IMR-90 (cell line): ENCODE data around the gene RADIL. TPM values are rescaled to one million over a fixed set of nuclear protein-coding genes. Genes with fewer than 3 reads are reported as not detected.
A peak's percentile ranks its signal among the peaks of the same experiment; 100 is the strongest.

Experiments
- ATAC-seq: fragments of 200-7000 bp; cut with Tn5 transposase; 2 replicates; pipeline ENCODE4 v1.9.1; 2020; ENCODE audit warnings: low read depth, mild to moderate bottlenecking, moderate library complexity
- BruUV-seq: library from RNA; stranded (reverse); fragments of 400-500 nt; replicated peaks from 2 replicates; lab custom pipeline; 2021; lab: Mats Ljungman, UMichigan
- CTCF ChIA-PET: fragments of 300-600 bp; formaldehyde crosslinking; extraction: SDS; loops from one replicate; lab custom pipeline; 2021; ENCODE audit warnings: antibody characterized with exemption; lab: Yijun Ruan, JAX
- POLR2A ChIA-PET: fragments of 300-600 bp; sonication (Branson Sonifier 250); formaldehyde crosslinking; loops from one replicate; lab custom pipeline; 2022; ENCODE audit warnings: antibody characterized with exemption; ENCODE audit not compliant: unreplicated experiment; lab: Charles Lee
- DNase-seq: peaks from one replicate; pipeline ENCODE4 v3.0.0; 2013
- H2AFZ ChIP-seq: replicated peaks from 2 replicates; pipeline ENCODE3; 2013; ENCODE audit warnings: low read length, mild to moderate bottlenecking; ENCODE audit not compliant: poor library complexity
- H2AK5ac ChIP-seq: 2 replicates; pipeline ENCODE4 v1.6.1; 2013; ENCODE audit warnings: low read depth, low read length, inconsistent platforms
- H2AK9ac ChIP-seq: replicated peaks from 2 replicates; pipeline ENCODE3; 2013; ENCODE audit warnings: mild to moderate bottlenecking, low read depth, low read length, moderate library complexity; ENCODE audit not compliant: poor library complexity
- H2BK120ac ChIP-seq: 2 replicates; pipeline ENCODE4 v1.6.1; 2013; ENCODE audit warnings: low read depth, low read length, inconsistent platforms
- H2BK15ac ChIP-seq: 3 replicates; pipeline ENCODE4 v1.6.1; 2013; ENCODE audit warnings: low read depth, low read length, inconsistent platforms
- H2BK20ac ChIP-seq: 2 replicates; pipeline ENCODE4 v1.6.1; 2013; ENCODE audit warnings: low read depth, mild to moderate bottlenecking, inconsistent platforms, low read length, moderate library complexity
- H2BK5ac ChIP-seq: 2 replicates; pipeline ENCODE4 v1.6.1; 2013; ENCODE audit warnings: mild to moderate bottlenecking, low read depth, low read length, inconsistent platforms; ENCODE audit not compliant: poor library complexity, severe bottlenecking
- H3K14ac ChIP-seq: replicated peaks from 2 replicates; pipeline ENCODE4 v1.6.1; 2013; ENCODE audit warnings: low read depth, low read length, inconsistent platforms
- H3K18ac ChIP-seq: 2 replicates; pipeline ENCODE4 v1.6.1; 2013; ENCODE audit warnings: low read depth, low read length, control low read depth
- H3K23ac ChIP-seq: 2 replicates; pipeline ENCODE4 v1.6.1; 2013; ENCODE audit warnings: low read depth, low read length, inconsistent platforms
- H3K27ac ChIP-seq: 2 replicates; pipeline ENCODE4 v1.5.1; 2013; ENCODE audit warnings: mild to moderate bottlenecking, control low read depth, low read length; ENCODE audit not compliant: insufficient read depth
- H3K27me3 ChIP-seq: 2 replicates; pipeline ENCODE4 v1.6.1; 2013; ENCODE audit warnings: low read length; ENCODE audit not compliant: control insufficient read depth, insufficient read depth
- H3K36me3 ChIP-seq: 2 replicates; pipeline ENCODE4 v1.6.1; 2013; ENCODE audit warnings: low read length, mixed read lengths; ENCODE audit not compliant: control insufficient read depth, insufficient read depth
- H3K4ac ChIP-seq: 2 replicates; pipeline ENCODE4 v1.6.1; 2013; ENCODE audit warnings: low read depth, low read length, inconsistent platforms
- H3K4me1 ChIP-seq: 2 replicates; pipeline ENCODE4 v1.6.1; 2013; ENCODE audit warnings: low read length, mixed read lengths; ENCODE audit not compliant: control insufficient read depth, insufficient read depth
- H3K4me2 ChIP-seq: 2 replicates; pipeline ENCODE4 v1.6.1; 2013; ENCODE audit warnings: low read depth, mild to moderate bottlenecking, control low read depth, low read length, moderate library complexity
- H3K4me3 ChIP-seq: 2 replicates; pipeline ENCODE4 v1.5.1; 2013; ENCODE audit warnings: low read depth, mild to moderate bottlenecking, control low read depth, low read length, moderate library complexity; ENCODE audit not compliant: insufficient read depth
- H3K56ac ChIP-seq: 2 replicates; pipeline ENCODE4 v1.6.1; 2013; ENCODE audit warnings: low read length, inconsistent platforms; ENCODE audit not compliant: insufficient read depth; ENCODE audit errors: extremely low read depth
- H3K79me1 ChIP-seq, 2 experiments: 2 replicates each; pipeline ENCODE4 v1.6.1; 2013; ENCODE audit warnings: low read length in 2 of 2, inconsistent platforms in 1 of 2, low read depth in 1 of 2
- H3K9ac ChIP-seq: 2 replicates; pipeline ENCODE4 v1.6.1; 2013; ENCODE audit warnings: low read depth, low read length, control low read depth
- H3K9me1 ChIP-seq: 2 replicates; pipeline ENCODE4 v1.6.1; 2013; ENCODE audit warnings: low read length, inconsistent platforms; ENCODE audit not compliant: insufficient read depth
- H3K9me3 ChIP-seq: 2 replicates; pipeline ENCODE4 v1.6.1; 2013; ENCODE audit warnings: low read length; ENCODE audit not compliant: control insufficient read depth, insufficient read depth
- H4K20me1 ChIP-seq: 2 replicates; pipeline ENCODE4 v1.6.1; 2013; ENCODE audit warnings: low read length, inconsistent platforms; ENCODE audit not compliant: insufficient read depth
- H4K5ac ChIP-seq: 2 replicates; pipeline ENCODE4 v1.6.1; 2013; ENCODE audit warnings: mild to moderate bottlenecking, low read depth, low read length, control low read depth
- H4K8ac ChIP-seq, 2 experiments: 2 replicates each; pipeline ENCODE4 v1.6.1; 2013; ENCODE audit warnings: low read depth in 2 of 2, low read length in 2 of 2, control low read depth in 1 of 2, inconsistent platforms in 1 of 2
- H4K91ac ChIP-seq: 2 replicates; pipeline ENCODE4 v1.6.1; 2013; ENCODE audit warnings: low read depth, low read length, inconsistent platforms; ENCODE audit not compliant: insufficient read depth
- BHLHE40 ChIP-seq: fragments of 150-350 bp; IDR thresholded peaks from 2 replicates; pipeline ENCODE4 v1.6.1; 2016; ENCODE audit warnings: mild to moderate bottlenecking, low read depth, low read length
- CEBPB ChIP-seq: IDR thresholded peaks from 2 replicates; pipeline ENCODE4 v1.6.1; 2012; ENCODE audit warnings: low read depth, low read length, improper control_type of control experiment
- CHD1 ChIP-seq: IDR thresholded peaks from 2 replicates; pipeline ENCODE4 v1.6.1; 2012; ENCODE audit warnings: low read depth, low read length, improper control_type of control experiment
- FOS ChIP-seq: fragments of 150-350 bp; IDR thresholded peaks from 2 replicates; pipeline ENCODE4 v1.6.1; 2016; ENCODE audit warnings: low read depth, low read length
- MAFK ChIP-seq: IDR thresholded peaks from 2 replicates; pipeline ENCODE4 v1.6.1; 2012; ENCODE audit warnings: low read depth, low read length, improper control_type of control experiment
- NFE2L2 ChIP-seq: fragments of 150-350 bp; IDR thresholded peaks from 2 replicates; pipeline ENCODE4 v1.6.1; 2016; ENCODE audit warnings: low read depth, mild to moderate bottlenecking, low read length
- POLR2A ChIP-seq: IDR thresholded peaks from 2 replicates; pipeline ENCODE4 v1.6.1; 2012; ENCODE audit warnings: mild to moderate bottlenecking, low read depth, low read length
- RCOR1 ChIP-seq: IDR thresholded peaks from 2 replicates; pipeline ENCODE4 v1.6.1; 2012; ENCODE audit warnings: mild to moderate bottlenecking, low read length, improper control_type of control experiment; ENCODE audit not compliant: insufficient replicate concordance
- SMC3 ChIP-seq: fragments of 150-350 bp; IDR thresholded peaks from 2 replicates; pipeline ENCODE4 v1.6.1; 2016; ENCODE audit warnings: low read depth, mild to moderate bottlenecking, antibody characterized with exemption, low read length, moderate library complexity
- WGBS, 2 experiments: methylation state at CpG; one replicate each; pipeline versions ENCODE4 v1.1.5 to v1.1.7; 2013; ENCODE audit warnings: missing lambda C conversion rate in 2 of 2; ENCODE audit not compliant: insufficient read length in 1 of 2; ENCODE audit errors: extremely low coverage in 2 of 2; 5-methylcytosine and 5-hydroxymethylcytosine counted together
- dilution Hi-C: fragments of 300-500 bp; cut with HindIII; formaldehyde crosslinking; loops from one replicate; pipeline ENCODE4 v1.14.3; 2018; ENCODE audit warnings: low sequenced_read_pairs; ENCODE audit not compliant: unreplicated experiment
- in situ Hi-C: fragments of 300-500 bp; cut with MboI; formaldehyde crosslinking; loops from 3 replicates; pipeline ENCODE4 v1.14.3; 2019; ENCODE audit warnings: low sequenced_read_pairs, inconsistent platforms, mixed read lengths
- intact Hi-C: fragments of 100-400 bp; cut with micrococcal nuclease; formaldehyde crosslinking; loops from 2 replicates; pipeline ENCODE4 v1.10.0; 2022
- polyA plus RNA-seq, 3 experiments: library from polyadenylated mRNA; depleted of rRNA; stranded (reverse); fragments of >200 nt; gene quantifications; 2 replicates each; pipeline ENCODE4 v1.2.3, GENCODE V29; 2012; ENCODE audit warnings: low replicate concordance in 1 of 3
- total RNA-seq: library from RNA; depleted of rRNA; stranded (reverse); fragments of >200 nt; gene quantifications from 2 replicates; pipeline ENCODE4 v1.2.3, GENCODE V29; 2012
- TF ChIP-seq, protein P1 (sequence below): conservative IDR thresholded peaks from 2 replicates; pipeline ENCODE4 v1.5.1; 2012; ENCODE audit warnings: mild to moderate bottlenecking, low read depth, low read length, improper control_type of control experiment
- TF ChIP-seq, protein P2 (sequence below): fragments of 150-350 bp; IDR thresholded peaks from 2 replicates; pipeline ENCODE4 v1.6.1; 2017; ENCODE audit warnings: mild to moderate bottlenecking, antibody characterized with exemption, low read length, low read depth

RADIL gene
- total and polyA plus RNA-seq, 2 of the 4 experiments (the other 2 are of a cell fraction): 0.18 to 0.48 TPM

DNA sequence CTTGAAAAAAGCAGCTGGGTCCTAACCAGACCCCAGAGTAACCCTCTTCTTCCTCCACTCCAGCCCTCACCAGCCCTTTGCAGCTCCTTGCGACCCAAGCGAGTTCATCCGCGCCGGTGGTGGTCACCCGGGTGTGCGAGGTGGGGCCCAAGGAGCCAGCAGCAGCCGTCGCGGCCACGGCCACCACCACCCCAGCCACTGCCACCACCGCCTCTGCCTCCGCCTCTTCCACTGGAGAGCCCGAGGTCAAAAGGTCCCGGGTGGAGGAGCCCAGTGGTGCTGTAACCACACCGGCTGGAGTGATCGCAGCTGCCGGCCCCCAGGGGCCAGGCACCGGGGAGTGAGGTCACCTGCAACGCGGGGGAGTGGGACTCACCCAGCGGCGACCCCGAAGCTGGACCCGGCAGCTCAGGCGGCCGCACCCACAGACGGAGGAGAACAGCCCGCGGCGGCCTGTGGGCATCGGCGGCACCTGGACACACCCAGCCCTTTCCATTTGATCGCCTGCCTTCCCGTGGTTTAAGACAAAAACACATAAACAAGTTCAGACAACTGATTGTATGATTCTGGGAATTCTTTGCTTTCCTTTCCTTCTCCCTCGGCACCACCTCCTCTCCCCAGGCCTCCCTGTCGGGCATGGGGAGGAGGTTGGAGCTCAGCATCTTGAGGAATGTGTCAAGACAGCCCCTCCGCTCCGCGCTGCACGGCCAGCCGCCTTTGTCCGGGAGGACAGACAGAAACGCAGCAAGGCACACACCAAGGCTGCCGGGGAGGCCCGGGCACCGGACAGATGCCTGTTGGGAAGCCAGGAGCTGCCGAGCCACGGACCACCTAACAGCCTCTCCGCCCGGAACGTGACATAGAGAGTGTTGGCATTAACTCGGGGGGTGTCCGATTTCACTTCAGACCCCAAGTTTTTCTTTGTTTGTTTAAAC lies 121.1 kb downstream of the RADIL start:
- no peak overlapping the region for H3K23ac ChIP-seq
- H3K9ac ChIP-seq: no peak overlapping the region
- H3K18ac ChIP-seq: no peak overlapping the region
- H2AFZ ChIP-seq: no peak overlapping the region
- H3K36me3 ChIP-seq: peaks cover 84% of the 10 kb centered on the region
- in situ Hi-C loops: loop anchor here (25.0 kb wide), 1 partner anchor 1900 kb away; no protein-coding TSS in a partner anchor
- no peak overlapping the region for H4K5ac ChIP-seq
- dilution Hi-C loops: no loop called here
- H3K4ac ChIP-seq: no peak overlapping the region
- ATAC-seq (no peak), DNase-seq (no peak)
- TSS peak; percentile 2 for BruUV-seq
- H4K91ac ChIP-seq: no peak overlapping the region
- H3K9me3 ChIP-seq: no peaks in the 10 kb centered on the region
- H3K56ac ChIP-seq: no peak overlapping the region
- ChIA-PET POLR2A (no interaction called here), CTCF (no interaction called here)
- no peak overlapping the region for H2AK9ac ChIP-seq
- intact Hi-C loops: no loop called here
- H2BK15ac ChIP-seq: no peak overlapping the region
- no peaks in the 10 kb centered on the region for H3K27me3 ChIP-seq
- peaks cover 15% of the 10 kb centered on the region for H4K20me1 ChIP-seq
- H2BK20ac ChIP-seq: no peak overlapping the region
- H2BK5ac ChIP-seq: no peak overlapping the region
- no peak overlapping the region for H3K14ac ChIP-seq
- WGBS, 2 experiments: 90% methylated on average over 14 of the region's 54 CpGs; no CpG with 5 or more reads in 1 of the 2 experiments
- no peak overlapping the region for H3K4me3 ChIP-seq
- no peaks in the 10 kb centered on the region for H3K4me1 ChIP-seq
- TF ChIP-seq POLR2A (no peak), FOS (no peak), MAFK (no peak), SMC3 (no peak), CEBPB (no peak), BHLHE40 (no peak), RCOR1 (no peak), CHD1 (no peak), NFE2L2 (no peak)
- TF ChIP-seq, protein P1, sequence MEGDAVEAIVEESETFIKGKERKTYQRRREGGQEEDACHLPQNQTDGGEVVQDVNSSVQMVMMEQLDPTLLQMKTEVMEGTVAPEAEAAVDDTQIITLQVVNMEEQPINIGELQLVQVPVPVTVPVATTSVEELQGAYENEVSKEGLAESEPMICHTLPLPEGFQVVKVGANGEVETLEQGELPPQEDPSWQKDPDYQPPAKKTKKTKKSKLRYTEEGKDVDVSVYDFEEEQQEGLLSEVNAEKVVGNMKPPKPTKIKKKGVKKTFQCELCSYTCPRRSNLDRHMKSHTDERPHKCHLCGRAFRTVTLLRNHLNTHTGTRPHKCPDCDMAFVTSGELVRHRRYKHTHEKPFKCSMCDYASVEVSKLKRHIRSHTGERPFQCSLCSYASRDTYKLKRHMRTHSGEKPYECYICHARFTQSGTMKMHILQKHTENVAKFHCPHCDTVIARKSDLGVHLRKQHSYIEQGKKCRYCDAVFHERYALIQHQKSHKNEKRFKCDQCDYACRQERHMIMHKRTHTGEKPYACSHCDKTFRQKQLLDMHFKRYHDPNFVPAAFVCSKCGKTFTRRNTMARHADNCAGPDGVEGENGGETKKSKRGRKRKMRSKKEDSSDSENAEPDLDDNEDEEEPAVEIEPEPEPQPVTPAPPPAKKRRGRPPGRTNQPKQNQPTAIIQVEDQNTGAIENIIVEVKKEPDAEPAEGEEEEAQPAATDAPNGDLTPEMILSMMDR: no peak
- TF ChIP-seq, protein P2, sequence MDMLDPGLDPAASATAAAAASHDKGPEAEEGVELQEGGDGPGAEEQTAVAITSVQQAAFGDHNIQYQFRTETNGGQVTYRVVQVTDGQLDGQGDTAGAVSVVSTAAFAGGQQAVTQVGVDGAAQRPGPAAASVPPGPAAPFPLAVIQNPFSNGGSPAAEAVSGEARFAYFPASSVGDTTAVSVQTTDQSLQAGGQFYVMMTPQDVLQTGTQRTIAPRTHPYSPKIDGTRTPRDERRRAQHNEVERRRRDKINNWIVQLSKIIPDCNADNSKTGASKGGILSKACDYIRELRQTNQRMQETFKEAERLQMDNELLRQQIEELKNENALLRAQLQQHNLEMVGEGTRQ: no peak
- H3K9me1 ChIP-seq: no peaks in the 10 kb centered on the region
- H3K79me1 ChIP-seq: peaks cover 3 to 33% of the 10 kb centered on the region in 2 experiments; a peak in 3 of 4 replicates
- H3K27ac ChIP-seq: no peak overlapping the region
- no peak overlapping the region for H2AK5ac ChIP-seq
- no peak overlapping the region for H4K8ac ChIP-seq
- no peak overlapping the region for H3K4me2 ChIP-seq
- no peak overlapping the region for H2BK120ac ChIP-seq
